GM19467 (cell line): ENCODE data around the gene IQSEC1.

ENCODE experiments used
- ATAC-seq: cut with Tn5 transposase; IDR thresholded peaks from one replicate; pipeline ENCODE4 v1.9.1; 2021; ENCODE audit warnings: mild to moderate bottlenecking, moderate library complexity; ENCODE audit not compliant: unreplicated experiment

The IQSEC1 gene

GRCh38 chr3:12988728-12989454 is 84.3 kb downstream of the IQSEC1 start:
- no peak for ATAC-seq

- ATAC-seq: no peak
These were observed 85.6 kb downstream of the IQSEC1 start for GRCh38 chr3:12987602-12988001.

GRCh38 chr3:12986986-12987385 is 86.2 kb downstream of the IQSEC1 start:
- ATAC-seq: no peak

DNA sequence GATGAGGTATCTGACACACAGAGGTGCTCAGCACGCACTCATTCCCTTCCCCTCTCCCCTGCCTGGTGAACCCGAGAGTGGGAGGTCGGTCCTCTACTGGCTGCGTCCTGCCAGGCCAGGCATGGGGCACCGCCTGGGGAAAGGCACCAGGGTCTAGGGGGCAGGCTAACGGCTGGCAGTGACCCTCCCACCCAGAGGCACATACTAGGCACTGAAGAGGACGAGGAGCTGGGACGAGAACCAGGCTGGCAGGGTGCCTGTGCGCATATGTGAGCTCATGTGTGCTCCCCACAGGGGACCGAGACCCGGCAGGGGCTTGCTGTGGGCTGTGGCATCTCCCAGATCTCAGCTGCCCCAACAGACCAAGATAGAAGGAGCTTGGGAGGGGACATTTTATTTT is 86.7 kb downstream of the IQSEC1 start:
- ATAC-seq: no peak

DNA sequence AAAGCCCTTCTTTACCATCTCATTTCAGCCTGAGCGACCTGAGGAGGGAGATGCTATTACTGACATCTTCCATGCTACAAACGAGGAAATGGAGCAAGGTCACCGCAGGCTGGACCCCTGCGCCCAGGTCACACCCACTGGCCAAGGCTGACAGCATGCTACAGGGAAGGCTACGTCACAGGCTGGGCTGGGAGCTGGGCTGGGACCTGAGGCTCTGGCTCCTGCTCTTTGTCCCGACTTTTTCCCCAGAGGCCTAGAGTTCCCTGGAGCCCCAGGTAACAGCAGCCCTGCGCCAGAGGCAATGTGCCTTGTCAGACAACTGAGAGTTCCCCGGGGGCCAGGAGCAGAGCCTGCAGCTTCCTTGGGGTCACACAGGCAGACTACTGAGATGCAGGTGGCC is 87.2 kb downstream of the IQSEC1 start:
- no peak for ATAC-seq

- ATAC-seq: no peak
These were observed 88.1 kb downstream of the IQSEC1 start for GRCh38 chr3:12985148-12985547.

GRCh38 chr3:12984023-12984823 is 89.0 kb downstream of the IQSEC1 start:
- no peak for ATAC-seq

DNA sequence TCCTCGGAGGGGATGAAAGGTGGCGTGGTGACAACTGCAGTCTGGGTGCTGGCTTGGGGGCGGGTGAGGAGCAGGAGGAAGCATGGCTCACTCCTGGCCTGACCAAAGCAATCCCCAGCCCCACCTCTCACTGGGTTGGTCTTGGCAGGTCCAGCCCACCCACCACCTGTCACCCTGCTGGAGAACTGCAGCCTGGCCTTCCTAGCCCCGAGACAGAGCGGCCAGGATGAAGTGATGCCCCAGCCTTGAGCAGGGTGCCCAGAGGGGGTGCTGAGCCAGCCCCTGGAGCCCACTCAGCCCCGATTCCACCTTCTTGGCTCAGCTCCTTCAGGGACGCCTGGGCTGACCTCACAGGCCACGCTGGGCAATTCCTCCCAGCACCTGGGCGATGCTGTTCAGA is 89.9 kb downstream of the IQSEC1 start:
- no peak for ATAC-seq

DNA sequence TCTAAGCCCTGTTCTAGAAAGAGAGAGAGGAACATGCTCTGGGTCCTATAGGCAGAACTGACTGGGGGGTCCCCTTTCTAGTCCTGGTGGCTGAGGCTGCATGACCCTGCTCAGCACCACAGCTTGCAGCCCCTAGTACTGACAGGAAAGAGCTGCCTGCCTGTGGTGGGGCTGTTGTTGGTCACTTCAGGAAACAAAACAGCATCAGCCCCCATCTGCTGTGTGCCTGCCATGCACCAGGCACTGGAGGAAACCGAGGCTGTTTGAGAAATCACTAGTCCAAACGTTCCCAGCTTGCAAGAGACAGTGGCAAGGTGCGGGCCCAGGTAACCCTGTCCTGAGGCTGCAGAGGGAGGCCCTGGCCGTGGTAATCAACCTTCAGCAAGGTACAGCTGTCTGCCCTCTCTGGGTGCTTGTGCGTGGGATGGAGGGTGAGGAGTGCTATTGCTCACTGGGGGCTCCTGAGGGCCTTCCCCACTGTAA is 90.6 kb downstream of the IQSEC1 start:
- ATAC-seq: no peak

- ATAC-seq: no peak
These were observed 91.6 kb downstream of the IQSEC1 start for GRCh38 chr3:12981306-12982275.

- ATAC-seq: no peak
These were observed 92.5 kb downstream of the IQSEC1 start for GRCh38 chr3:12980596-12981290.

DNA sequence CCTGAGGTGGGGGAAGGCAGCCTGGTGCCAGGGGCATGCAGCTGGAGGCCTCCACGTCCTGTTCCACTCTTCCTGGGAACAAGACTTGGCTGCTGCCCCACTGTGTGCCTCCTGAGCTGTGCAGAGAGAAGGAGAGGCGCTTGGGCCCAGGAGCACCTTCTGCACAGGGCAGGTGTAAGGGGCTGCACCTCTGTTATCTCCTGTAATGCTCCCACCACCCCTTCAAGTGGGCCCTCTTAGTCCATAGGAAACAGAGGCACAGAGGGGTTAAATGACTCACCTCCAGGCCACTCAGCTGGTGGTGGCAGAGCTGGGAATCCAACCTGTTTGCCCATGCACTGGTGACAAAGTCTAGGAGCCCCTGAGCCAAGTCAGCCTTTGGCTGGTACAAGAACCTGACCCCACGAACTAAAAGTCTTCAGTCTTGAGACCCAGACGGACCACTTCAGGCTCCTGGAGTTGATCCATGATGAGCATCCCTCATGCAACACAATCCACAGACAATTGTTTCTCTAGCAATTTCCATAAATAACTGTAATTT is 93.2 kb downstream of the IQSEC1 start:
- no peak for ATAC-seq

DNA sequence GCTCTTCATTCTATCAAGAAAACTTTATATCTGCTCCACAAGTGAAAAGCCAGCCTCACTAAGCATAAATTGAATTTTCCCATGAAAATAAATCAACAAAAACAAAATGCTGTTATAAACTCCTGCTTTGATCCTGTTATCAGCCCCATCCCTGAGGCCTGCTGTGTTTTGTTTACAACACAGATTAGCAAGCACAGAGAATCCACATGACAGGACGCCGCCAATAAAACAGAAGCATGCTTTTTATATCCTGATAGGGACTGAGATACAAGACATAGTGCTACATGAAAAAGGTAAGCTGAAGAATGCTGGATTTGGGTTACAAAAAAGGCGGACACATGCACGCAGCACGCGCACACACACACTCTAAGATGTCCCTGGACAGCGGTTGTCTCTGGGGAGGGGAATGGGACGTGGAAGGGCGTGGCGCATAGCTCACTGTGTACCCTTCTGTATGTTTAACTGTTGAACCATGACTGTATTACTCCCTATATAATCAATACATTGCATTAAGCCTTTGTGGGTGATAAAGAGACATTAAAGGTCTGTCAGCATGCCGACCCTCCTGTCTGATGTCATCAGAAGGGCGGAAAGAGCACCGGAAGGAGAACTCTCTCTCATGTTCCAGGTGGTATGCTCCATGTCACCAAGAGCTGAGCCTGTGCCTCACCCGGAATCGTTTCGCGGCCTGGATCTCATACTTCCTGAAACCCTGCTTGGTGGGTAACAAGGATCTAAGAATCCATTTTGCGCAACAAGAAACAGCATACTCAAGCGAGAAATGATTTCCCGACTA is 93.9 kb downstream of the IQSEC1 start:
- no peak for ATAC-seq

DNA sequence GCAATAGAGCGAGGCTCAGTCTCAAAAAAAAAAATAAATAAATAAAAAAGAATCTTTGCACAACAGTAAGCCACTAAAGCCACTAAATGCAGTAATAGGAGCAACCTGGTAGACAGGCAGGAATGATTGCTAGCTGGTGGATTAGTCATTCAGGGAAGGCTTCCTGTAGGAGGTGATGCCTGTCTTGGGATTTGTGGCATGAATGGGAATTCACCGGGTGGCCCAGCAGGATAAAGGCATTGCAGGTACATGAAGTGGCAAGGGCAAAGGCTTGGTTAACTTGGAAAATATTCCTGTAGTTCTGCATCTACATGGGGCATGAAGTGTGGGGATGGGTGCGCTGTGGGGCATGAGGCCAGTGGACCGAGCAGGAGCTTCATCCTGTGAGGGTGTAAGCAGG is 94.5 kb downstream of the IQSEC1 start:
- ATAC-seq: no peak

DNA sequence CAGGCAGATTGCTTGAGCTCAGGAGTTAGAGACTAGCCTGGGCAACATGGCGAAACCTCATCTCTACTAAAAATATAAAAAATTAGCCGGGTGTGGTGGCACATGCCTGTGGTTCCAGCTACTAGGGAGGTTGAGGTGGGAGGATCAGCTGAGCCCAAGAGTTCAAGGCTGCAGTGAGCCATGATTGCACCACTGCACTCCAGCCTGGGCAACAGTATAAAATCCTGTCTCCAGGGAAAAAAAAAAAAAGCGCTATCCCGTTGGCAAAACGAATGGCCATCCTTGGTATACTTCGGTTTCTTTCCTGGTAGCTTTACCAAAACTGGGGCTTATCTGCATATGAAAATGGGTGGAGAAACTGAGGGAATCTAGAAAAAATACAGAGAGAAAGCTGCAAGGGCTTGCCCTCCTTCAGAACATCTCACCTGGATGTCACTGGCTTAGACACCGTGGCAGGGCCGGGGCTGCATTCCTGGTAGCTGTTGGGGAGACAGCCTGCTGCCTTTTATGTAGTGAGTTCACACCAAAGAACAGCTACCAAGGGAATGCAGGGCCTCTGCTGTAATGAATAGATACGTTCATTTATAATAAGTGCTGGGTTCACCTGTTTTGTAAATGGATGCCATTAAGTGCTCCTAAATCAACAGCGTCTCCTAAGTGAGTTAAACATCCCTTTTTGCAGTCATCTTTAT is 96.0 kb downstream of the IQSEC1 start:
- no peak for ATAC-seq

GRCh38 chr3:12975748-12976522 is 97.3 kb downstream of the IQSEC1 start:
- ATAC-seq: no peak

DNA sequence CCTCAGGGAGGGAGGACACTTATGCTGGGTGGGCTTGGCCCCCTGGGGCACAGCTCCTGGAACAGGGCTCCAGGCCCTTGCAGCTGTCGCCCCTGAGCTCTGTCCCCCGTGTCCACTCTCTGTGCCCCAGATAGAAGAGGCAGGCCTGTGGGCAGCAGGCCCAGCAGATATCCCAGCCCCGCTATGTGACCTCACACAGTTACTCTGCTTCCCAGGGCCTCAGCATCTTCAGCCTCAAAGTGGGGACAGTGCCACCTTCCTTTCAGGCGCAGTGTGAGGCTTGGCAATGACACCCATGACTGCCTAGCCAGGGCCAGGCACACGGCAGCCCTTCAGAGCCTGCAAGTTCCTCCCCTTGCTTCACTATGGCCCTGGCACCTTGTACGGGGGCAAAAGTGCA is 98.4 kb downstream of the IQSEC1 start:
- ATAC-seq: no peak

DNA sequence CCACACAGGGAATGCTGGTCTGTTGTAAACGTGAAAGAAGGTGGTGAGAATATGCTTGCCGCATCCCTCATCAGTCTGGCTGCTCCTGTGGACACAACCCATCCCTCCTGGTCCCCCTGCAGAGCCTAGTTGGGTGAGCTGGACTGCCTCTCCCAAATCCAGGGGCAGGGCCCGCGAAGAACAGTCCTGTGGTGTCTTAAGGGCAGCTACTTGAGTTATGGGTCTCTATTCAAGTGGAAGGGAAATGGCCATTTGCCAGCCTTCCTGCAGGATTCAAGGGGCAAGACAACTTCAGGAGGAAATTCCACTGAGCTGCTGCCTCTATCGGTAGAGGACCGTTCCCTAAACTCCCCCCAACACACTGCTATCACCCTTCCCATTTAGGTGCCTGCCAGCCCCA is 98.9 kb downstream of the IQSEC1 start:
- ATAC-seq: no peak
